Loucy (cell line): ENCODE measurements around the gene INS.

Source experiments
- H2AFZ ChIP-seq: fragments of 200-600 bp; sonication (generic); 2 replicates; pipeline ENCODE4 v1.6.0; 2016; ENCODE audit warnings: antibody characterized with exemption, mild to moderate bottlenecking, low read length, moderate library complexity
- H3F3A ChIP-seq: fragments of 200-600 bp; 2 replicates; pipeline ENCODE4 v1.6.0; 2016; ENCODE audit warnings: antibody characterized with exemption, low read depth, mild to moderate bottlenecking
- H3K27me3 ChIP-seq: fragments of 200-600 bp; sonication (generic); 2 replicates; pipeline ENCODE4 v1.6.1; 2014; ENCODE audit warnings: low read length, mild to moderate bottlenecking; ENCODE audit not compliant: insufficient read depth, poor library complexity, severe bottlenecking
- H3K36me3 ChIP-seq: fragments of 200-600 bp; sonication (generic); 2 replicates; pipeline ENCODE4 v1.6.1; 2016; ENCODE audit warnings: low read length; ENCODE audit not compliant: insufficient read depth
- H3K4me1 ChIP-seq: fragments of 200-600 bp; sonication (generic); 2 replicates; pipeline ENCODE4 v1.5.1; 2014; ENCODE audit warnings: low read length, mild to moderate bottlenecking; ENCODE audit not compliant: insufficient read depth, poor library complexity, severe bottlenecking
- H3K4me2 ChIP-seq: fragments of 200-600 bp; sonication (generic); 2 replicates; pipeline ENCODE4 v1.6.0; 2014; ENCODE audit warnings: antibody characterized with exemption, low read length, low read depth, mild to moderate bottlenecking; ENCODE audit not compliant: poor library complexity, severe bottlenecking
- H3K4me3 ChIP-seq: fragments of 200-600 bp; sonication (generic); 2 replicates; pipeline ENCODE4 v1.5.1; 2014; ENCODE audit warnings: low read length, mild to moderate bottlenecking, mixed read lengths; ENCODE audit not compliant: poor library complexity, severe bottlenecking
- H3K79me2 ChIP-seq: fragments of 200-600 bp; sonication (generic); 2 replicates; pipeline ENCODE4 v1.6.1; 2014; ENCODE audit warnings: low read length; ENCODE audit not compliant: insufficient read depth
- H3K9ac ChIP-seq: fragments of 200-600 bp; sonication (generic); 2 replicates; pipeline ENCODE4 v1.6.0; 2014; ENCODE audit warnings: mild to moderate bottlenecking, low read depth, low read length, moderate library complexity; ENCODE audit not compliant: poor library complexity, severe bottlenecking
- H3K9me2 ChIP-seq: fragments of 200-600 bp; sonication (generic); replicated peaks from 2 replicates; pipeline ENCODE4 v1.6.1; 2016; ENCODE audit warnings: low read depth, low read length, mixed read lengths
- H3K9me3 ChIP-seq: fragments of 200-600 bp; sonication (generic); 2 replicates; pipeline ENCODE4 v1.6.1; 2014; ENCODE audit warnings: mild to moderate bottlenecking, antibody characterized with exemption, low read length, low read depth; ENCODE audit not compliant: insufficient read depth
- H4K20me1 ChIP-seq: fragments of 200-600 bp; sonication (generic); 2 replicates; pipeline ENCODE4 v1.6.0; 2014; ENCODE audit warnings: antibody characterized with exemption, low read length, mild to moderate bottlenecking; ENCODE audit not compliant: insufficient read depth, poor library complexity, severe bottlenecking
- CTCF ChIP-seq: fragments of 200-600 bp; sonication (generic); conservative IDR thresholded peaks from 2 replicates; pipeline ENCODE4 v1.5.1; 2014; ENCODE audit warnings: mild to moderate bottlenecking, antibody characterized with exemption, low read length
- EZH2phosphoT487 ChIP-seq: fragments of 200-600 bp; IDR thresholded peaks from 2 replicates; pipeline ENCODE4 v1.6.1; 2018; ENCODE audit warnings: antibody characterized with exemption, mild to moderate bottlenecking, moderate library complexity, borderline replicate concordance

The INS gene

DNA sequence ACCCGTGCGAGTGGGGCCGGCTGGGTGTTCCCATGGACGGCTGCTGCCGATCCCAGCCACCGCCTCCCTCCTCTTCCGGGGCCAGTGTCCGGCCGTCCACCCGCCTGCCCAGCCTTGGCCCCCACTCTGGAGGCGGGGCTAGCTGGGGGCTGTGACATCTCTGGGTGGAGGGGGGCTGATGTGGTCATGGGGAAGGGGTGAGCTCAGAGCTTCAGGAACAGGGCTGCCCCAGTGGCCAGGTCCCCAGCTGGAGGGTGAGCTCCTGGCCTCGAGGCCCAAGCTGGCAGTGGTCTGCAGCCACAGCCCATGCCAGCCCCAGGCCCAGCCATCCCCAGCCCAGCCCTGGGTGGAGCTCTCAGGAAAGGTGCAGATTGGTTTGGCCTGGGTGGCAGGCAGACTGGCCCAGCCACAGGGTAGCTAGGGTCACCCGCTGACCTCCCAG lies 2.7 kb downstream of the INS start:
- Histone ChIP-seq H3K79me2 (no peaks in the 10 kb centered on the region), H3K36me3 (no peaks in the 10 kb centered on the region), H2AFZ (no peak overlapping the region), H4K20me1 (no peaks in the 10 kb centered on the region), H3K4me3 (no peak overlapping the region), H3K9ac (no peak overlapping the region), H3F3A (no peaks in the 10 kb centered on the region), H3K9me2 (no peaks in the 10 kb centered on the region), H3K4me2 (no peak overlapping the region), H3K9me3 (no peaks in the 10 kb centered on the region), H3K27me3 (no peaks in the 10 kb centered on the region), H3K4me1 (no peaks in the 10 kb centered on the region)
- no peak for TF ChIP-seq CTCF

DNA sequence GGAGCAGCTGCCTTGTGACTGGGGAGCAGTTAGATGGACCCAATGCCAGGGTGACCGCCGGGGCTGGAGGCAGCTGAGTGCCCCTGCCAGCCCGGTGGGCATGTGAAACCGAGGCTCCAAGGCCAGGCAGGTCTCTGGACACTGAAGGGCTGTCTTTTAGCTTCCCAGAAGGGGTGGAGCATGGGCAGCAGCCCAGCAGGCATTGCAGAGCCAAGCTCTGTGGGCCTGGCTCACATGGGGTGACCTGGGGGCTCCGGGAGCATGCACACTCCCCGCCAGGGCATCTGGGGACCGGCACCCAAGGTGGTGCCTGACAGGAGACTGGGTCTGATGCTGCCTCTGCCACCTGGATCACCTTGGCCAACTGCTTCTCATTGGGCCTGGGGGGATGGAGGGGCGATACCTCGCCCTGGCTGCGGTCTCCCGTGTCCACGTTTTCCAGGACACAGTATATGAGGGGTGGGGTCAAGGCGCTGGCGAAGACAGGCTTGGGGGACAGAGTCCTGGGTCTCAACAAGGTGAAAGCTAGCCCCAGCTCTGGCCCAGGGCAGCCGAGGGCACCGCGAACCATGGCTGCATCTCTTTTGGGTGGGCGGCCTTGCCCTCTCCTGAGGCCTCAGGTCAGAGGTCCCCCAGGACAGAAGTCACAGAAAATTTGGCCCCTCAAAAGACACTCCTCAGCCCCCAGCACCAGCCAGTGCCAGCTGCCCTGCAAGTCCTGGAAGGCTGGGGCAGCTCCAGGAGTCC lies 3.5 kb downstream of the INS start:
- no peak overlapping the region for H3K4me2 ChIP-seq
- no peaks in the 10 kb centered on the region for H4K20me1 ChIP-seq
- H3K9me2 ChIP-seq: no peaks in the 10 kb centered on the region
- H3K4me1 ChIP-seq: no peaks in the 10 kb centered on the region
- no peak overlapping the region for H2AFZ ChIP-seq
- H3K9me3 ChIP-seq: no peaks in the 10 kb centered on the region
- no peaks in the 10 kb centered on the region for H3K27me3 ChIP-seq
- no peaks in the 10 kb centered on the region for H3F3A ChIP-seq
- no peak overlapping the region for H3K9ac ChIP-seq
- no peaks in the 10 kb centered on the region for H3K36me3 ChIP-seq
- H3K4me3 ChIP-seq: no peak overlapping the region
- H3K79me2 ChIP-seq: no peaks in the 10 kb centered on the region
- TF ChIP-seq CTCF (no peak), EZH2phosphoT487 (no peak)

DNA sequence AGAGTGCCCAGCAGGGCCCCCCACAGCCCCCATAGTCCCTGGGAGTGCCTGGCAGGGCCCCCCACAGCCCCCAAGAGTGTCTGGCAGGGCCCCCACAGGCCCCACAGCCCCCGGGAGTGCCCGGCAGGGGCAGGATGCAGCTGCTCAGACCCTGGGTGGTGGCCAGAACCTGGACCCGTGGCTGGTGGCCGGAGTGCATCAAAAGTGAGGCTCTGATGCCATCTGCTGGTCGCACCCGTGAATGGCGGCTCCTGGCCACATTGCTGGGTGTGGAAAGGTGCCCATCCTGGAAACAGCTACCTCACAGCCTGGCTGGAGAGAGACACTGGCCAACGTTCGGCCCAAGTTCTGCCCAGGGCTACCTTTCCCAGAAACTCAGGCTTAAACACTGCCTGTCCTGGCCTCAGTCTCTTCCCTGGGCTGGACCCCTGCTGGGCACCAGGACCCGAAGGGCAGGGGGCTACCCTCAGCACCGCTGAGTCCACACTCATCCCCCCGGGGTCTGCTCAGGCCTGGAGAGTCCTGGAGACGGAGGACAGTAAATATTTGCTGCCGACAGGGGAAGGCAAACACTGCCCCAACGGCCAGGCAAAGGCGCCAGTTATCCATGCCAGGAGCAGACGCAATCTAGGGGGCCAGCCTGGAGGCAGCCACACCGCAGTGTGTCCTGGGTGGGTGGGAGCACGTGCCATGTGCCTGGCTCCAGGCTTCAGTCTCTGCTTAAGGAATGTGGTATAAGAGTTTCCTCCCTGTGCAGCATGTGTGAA lies 4.4 kb downstream of the INS start:
- no peaks in the 10 kb centered on the region for H3K36me3 ChIP-seq
- no peak overlapping the region for H3K4me3 ChIP-seq
- no peaks in the 10 kb centered on the region for H3K27me3 ChIP-seq
- no peak overlapping the region for H2AFZ ChIP-seq
- no peaks in the 10 kb centered on the region for H3K9me3 ChIP-seq
- H3K79me2 ChIP-seq: no peaks in the 10 kb centered on the region
- H3K4me2 ChIP-seq: no peak overlapping the region
- H3K4me1 ChIP-seq: no peaks in the 10 kb centered on the region
- H3K9me2 ChIP-seq: no peaks in the 10 kb centered on the region
- H4K20me1 ChIP-seq: no peaks in the 10 kb centered on the region
- H3K9ac ChIP-seq: no peak overlapping the region
- TF ChIP-seq EZH2phosphoT487 (no peak), CTCF (peak; percentile 81)
- no peaks in the 10 kb centered on the region for H3F3A ChIP-seq
